Common myeloid progenitor, CD34-positive (primary cell): ENCODE measurements around the gene LAMP2.
"Not testable (repeated sequence)": the region's sequence is repeated elsewhere in the genome, so short reads cannot be mapped to it uniquely, and the experiment has no call there.

Experiments
- CTCF ChIA-PET: fragments of 350-600 bp; sonication (Branson Sonifier 250); formaldehyde crosslinking; loops from one replicate; lab custom pipeline; 2021; ENCODE audit warnings: antibody characterized with exemption; lab: Charles Lee
- POLR2A ChIA-PET: fragments of 350-600 bp; sonication (Branson Sonifier 250); formaldehyde crosslinking; loops from one replicate; lab custom pipeline; 2021; ENCODE audit warnings: antibody characterized with exemption; lab: Charles Lee
- DNase-seq, 3 donors: peaks; one replicate each; pipeline versions ENCODE4 v3.0.0 to v3.0.0-alpha.2; 2013
- H3K27ac ChIP-seq, 2 experiments: 1 replicate in 1 of 2; 2 replicates in 1 of 2; pipeline ENCODE4 v1.7.0; 2013; ENCODE audit warnings: inconsistent platforms in 2 of 2, low read length in 2 of 2, mild to moderate bottlenecking in 2 of 2, low read depth in 1 of 2, moderate library complexity in 1 of 2; ENCODE audit not compliant: severe bottlenecking in 2 of 2, insufficient read depth in 1 of 2, poor library complexity in 1 of 2
- H3K27me3 ChIP-seq, 5 experiments: replicated peaks in 2 of 5; 1 replicate in 3 of 5; 2 replicates in 2 of 5; pipeline versions ENCODE4 v1.6.1 to v1.7.0; 2013; ENCODE audit warnings: low read length in 4 of 5, mild to moderate bottlenecking in 2 of 5, moderate library complexity in 2 of 5, inconsistent platforms in 1 of 5; ENCODE audit not compliant: insufficient read depth in 5 of 5, control insufficient read depth in 4 of 5
- H3K36me3 ChIP-seq, 4 experiments: 1 replicate in 2 of 4; 2 replicates in 2 of 4; pipeline versions ENCODE4 v1.6.1 to v1.7.0; 2013; ENCODE audit warnings: low read length in 3 of 4, control low read depth in 1 of 4, mild to moderate bottlenecking in 1 of 4; ENCODE audit not compliant: control insufficient read depth in 4 of 4, insufficient read depth in 4 of 4
- H3K4me1 ChIP-seq, 4 experiments: 1 replicate in 3 of 4; 2 replicates in 1 of 4; pipeline versions ENCODE4 v1.6.1 to v1.7.1; 2013; ENCODE audit warnings: low read length in 3 of 4, mild to moderate bottlenecking in 3 of 4, control low read depth in 1 of 4, inconsistent platforms in 1 of 4, moderate library complexity in 1 of 4; ENCODE audit not compliant: control insufficient read depth in 4 of 4, insufficient read depth in 4 of 4; ENCODE audit errors: control extremely low read depth in 1 of 4
- H3K4me3 ChIP-seq, 7 experiments: 1 replicate in 4 of 7; 2 replicates in 3 of 7; pipeline versions ENCODE4 v1.5.1 to v1.7.0; 2013; ENCODE audit warnings: mild to moderate bottlenecking in 7 of 7, low read length in 6 of 7, moderate library complexity in 6 of 7, inconsistent platforms in 2 of 7, low read depth in 2 of 7, control low read depth in 1 of 7; ENCODE audit not compliant: insufficient read depth in 4 of 7, control insufficient read depth in 1 of 7; ENCODE audit errors: extremely low read depth in 1 of 7
- H3K9me3 ChIP-seq, 5 experiments: 1 replicate in 4 of 5; 2 replicates in 1 of 5; pipeline versions ENCODE4 v1.6.1 to v1.7.1; 2013; ENCODE audit warnings: low read length in 4 of 5, mild to moderate bottlenecking in 2 of 5, inconsistent platforms in 1 of 5, low read depth in 1 of 5, moderate library complexity in 1 of 5; ENCODE audit not compliant: control insufficient read depth in 4 of 5, insufficient read depth in 2 of 5; ENCODE audit errors: control extremely low read depth in 1 of 5
- WGBS: methylation state at CpG from one replicate; pipeline ENCODE4 v1.1.5; 2013; ENCODE audit not compliant: insufficient coverage; 5-methylcytosine and 5-hydroxymethylcytosine counted together

The LAMP2 gene

DNA sequence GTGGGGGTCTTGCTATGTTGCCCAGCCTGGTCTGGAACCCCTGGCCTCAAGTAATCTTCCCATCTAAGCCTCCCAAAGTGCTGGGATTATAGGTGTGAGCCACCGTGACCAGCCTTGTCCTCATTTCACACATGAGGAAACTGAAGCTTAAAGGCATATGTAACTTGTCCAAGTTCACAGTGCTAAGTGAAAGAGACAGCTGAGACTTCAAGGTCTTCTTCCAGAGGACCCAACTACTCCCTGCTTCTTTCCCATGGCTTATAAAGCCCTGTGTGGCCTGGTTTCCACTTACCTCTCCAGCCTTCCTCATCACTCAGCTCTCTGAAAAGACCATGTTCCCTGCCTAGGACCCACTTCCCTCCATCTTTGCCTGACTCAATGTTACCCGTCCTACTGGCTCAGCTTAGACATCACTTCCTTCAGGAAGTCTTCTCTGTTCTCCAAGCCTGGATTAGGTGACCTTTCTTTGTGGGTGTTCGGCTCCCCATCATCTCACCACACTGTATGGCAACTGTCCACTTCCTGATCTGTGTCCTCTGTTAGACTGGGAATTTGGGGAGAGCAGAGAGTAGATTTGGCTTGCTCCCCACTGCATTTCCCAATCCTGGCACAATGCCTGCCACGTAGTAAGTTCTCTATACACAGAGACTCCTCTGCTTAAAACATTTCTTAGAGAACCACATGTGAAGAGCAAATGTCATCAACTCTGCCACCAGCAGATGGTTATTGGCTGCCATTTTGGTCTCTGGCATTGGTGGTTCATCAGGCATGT lies 30.4 kb upstream of the LAMP2 start:
- CTCF ChIA-PET = interaction anchor here (1.0 to 1.7 kb wide), 3 partner anchors 15 to 271 kb away, joined by 3 to 5 read pairs (median 3); no protein-coding TSS in a partner anchor
- Histone ChIP-seq H3K9me3 (no peaks in the 10 kb centered on the region), H3K27ac (no peak overlapping the region), H3K4me3 (no peak overlapping the region), H3K27me3 (peaks cover 0 to 7% (median 0%) of the 10 kb centered on the region in 5 experiments), H3K4me1 (no peaks in the 10 kb centered on the region), H3K36me3 (no peaks in the 10 kb centered on the region)
- WGBS = 76% methylated on average over 3 of the region's 4 CpGs
- no peak for DNase-seq
- POLR2A ChIA-PET = no interaction called here

DNA sequence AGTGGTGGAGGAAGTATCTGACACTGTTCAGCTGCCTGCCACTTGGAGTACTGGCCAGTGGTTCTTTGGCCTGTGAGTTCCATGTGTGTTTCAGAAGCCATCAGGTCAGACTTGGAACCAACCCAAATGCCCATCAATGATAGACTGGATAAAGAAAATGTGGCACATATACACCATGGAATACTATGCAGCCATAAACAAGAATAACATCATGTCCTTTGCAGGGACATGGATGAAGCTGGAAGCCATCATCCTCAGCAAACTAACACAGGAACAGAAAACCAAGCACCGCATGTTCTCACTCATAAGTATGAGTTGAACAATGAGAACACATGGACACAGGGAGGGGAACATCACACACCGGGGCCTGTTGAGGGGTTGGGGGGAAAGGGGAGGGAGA lies 21.0 kb upstream of the LAMP2 start:
- H3K27ac ChIP-seq, H3K9me3 ChIP-seq, H3K4me3 ChIP-seq, H3K36me3 ChIP-seq, POLR2A ChIA-PET, CTCF ChIA-PET, DNase-seq: not testable (repeated sequence)
- H3K4me1 ChIP-seq = peaks cover 6 to 25% (median 15%) of the 10 kb centered on the region in 4 experiments
- no CpG with 5 or more reads among the region's 2 CpGs for WGBS
- peaks cover 0 to 17% (median 0%) of the 10 kb centered on the region in 5 experiments for H3K27me3 ChIP-seq

DNA sequence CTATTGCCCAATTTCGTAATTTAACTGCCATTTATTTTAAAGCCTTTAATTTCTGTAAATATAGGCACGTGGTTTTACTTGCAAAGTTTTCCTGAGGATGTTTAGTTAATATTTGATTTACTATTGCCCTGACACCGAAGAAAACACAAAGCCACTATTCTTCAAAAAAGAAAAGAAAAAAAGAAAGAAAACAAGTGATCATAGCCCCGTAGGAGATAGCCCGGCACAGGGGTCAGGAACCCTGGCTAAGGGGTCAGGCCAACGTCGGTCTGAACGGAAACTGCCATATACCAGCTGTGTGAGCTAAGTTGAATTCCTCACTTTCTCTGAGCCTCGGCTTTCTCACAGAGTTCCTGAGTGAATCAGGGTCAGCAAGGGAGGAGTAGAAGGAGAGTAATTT lies 17.7 kb upstream of the LAMP2 start:
- peak overlapping the region in 1 of 7 experiments; percentile 78 for H3K4me3 ChIP-seq
- peaks cover 0 to 9% (median 0%) of the 10 kb centered on the region in 5 experiments for H3K27me3 ChIP-seq
- no peaks in the 10 kb centered on the region for H3K36me3 ChIP-seq
- H3K4me1 ChIP-seq = peaks cover 6 to 27% (median 15%) of the 10 kb centered on the region in 4 experiments
- no peak overlapping the region for H3K27ac ChIP-seq
- ChIA-PET POLR2A (interaction anchor here (0.8 kb wide), 1 partner anchor 9 kb away, joined by 3 read pairs; no protein-coding TSS in a partner anchor), CTCF (interaction anchor here (0.7 to 1.4 kb wide), 6 partner anchors 9 to 300 kb away, joined by 3 to 8 read pairs (median 3); partner anchors contain the start of gene LAMP2)
- WGBS = 95% methylated on average over 4 of the region's 9 CpGs
- H3K9me3 ChIP-seq = no peaks in the 10 kb centered on the region
- no peak for DNase-seq

DNA sequence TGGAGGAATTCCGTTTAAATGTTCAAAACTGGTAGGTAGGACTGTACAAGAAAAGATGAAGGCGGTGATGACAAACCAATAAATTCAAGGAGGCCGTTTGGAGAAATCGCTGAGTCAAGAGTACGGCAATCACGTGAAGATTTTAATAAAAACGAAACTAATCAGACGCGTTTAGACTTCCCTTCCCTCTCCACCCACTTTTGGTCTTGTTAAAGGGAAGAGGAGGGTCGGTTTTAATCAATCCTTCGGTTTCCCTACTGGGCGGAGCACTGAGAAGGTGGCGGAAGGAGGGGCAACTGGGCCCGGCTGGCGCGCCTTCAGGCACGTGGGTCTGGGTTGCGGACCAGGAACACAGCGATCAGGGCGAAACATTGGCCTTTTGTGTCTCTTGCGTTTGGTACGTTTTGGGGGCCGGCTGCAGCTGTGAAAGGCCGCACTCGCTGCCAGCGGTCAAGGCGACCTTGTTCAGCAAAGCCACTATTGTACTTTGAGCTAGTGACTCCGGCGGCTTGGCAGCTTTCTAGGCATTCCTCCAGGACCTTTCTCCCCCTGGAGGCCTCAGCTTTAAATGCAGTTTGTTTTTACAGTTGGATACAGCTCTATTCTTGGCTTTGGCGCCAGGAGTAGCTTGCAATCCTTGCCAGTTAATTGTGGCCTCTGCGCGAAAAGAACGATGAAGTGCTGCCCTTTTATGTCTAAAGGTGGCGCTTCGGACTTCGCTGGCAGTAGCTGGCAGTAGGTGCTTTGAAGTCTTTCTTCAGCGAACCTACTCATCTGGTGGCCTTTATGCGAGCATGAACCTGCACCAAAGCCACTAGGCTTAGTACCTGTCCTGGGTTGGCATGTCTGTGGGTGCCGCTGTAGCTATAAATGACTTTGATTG lies 16.8 kb upstream of the LAMP2 start:
- H3K4me1 ChIP-seq = peaks cover 6 to 27% (median 15%) of the 10 kb centered on the region in 4 experiments
- POLR2A ChIA-PET = interaction anchor here (0.8 kb wide), 1 partner anchor 10 kb away, joined by 3 read pairs; no protein-coding TSS in a partner anchor
- DNase-seq = peak; percentile 87 to 94 (median 94)
- CTCF ChIA-PET = interaction anchor here (0.6 to 1.4 kb wide), 10 partner anchors 8 to 301 kb away, joined by 3 to 9 read pairs (median 3); no protein-coding TSS in a partner anchor
- H3K4me3 ChIP-seq = peak overlapping the region; percentile 49 to 78 (median 59)
- no peaks in the 10 kb centered on the region for H3K9me3 ChIP-seq
- H3K36me3 ChIP-seq = no peaks in the 10 kb centered on the region
- peak overlapping the region; percentile 75 to 87 for H3K27ac ChIP-seq
- peaks cover 0 to 6% (median 0%) of the 10 kb centered on the region in 5 experiments for H3K27me3 ChIP-seq
- WGBS = 29% methylated on average over 36 of the region's 39 CpGs

DNA sequence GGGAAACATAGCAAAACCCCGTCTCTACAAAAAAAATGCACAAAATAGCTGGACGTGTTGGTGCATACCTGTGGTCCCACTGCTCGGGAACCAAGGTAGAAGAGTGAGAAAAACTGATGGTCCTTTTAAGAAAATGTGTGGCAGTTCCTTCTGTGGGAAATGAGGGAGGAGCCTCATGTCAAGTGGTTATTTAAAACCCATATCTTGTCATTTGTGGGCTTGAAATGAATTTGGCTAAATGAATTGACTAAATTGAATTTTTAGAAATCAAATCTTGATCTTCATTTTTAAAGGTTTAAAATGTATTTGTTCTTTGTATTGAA lies 16.2 kb upstream of the LAMP2 start:
- DNase-seq = no peak
- peaks cover 6 to 27% (median 15%) of the 10 kb centered on the region in 4 experiments for H3K4me1 ChIP-seq
- peak overlapping the region in 6 of 7 experiments; percentile 1 to 78 (median 60) for H3K4me3 ChIP-seq
- CTCF ChIA-PET = interaction anchor here (1.1 kb wide), 2 partner anchors 8 to 23 kb away, joined by 4 to 9 read pairs; no protein-coding TSS in a partner anchor
- H3K36me3 ChIP-seq = no peaks in the 10 kb centered on the region
- peaks cover 0 to 8% (median 0%) of the 10 kb centered on the region in 5 experiments for H3K27me3 ChIP-seq
- H3K9me3 ChIP-seq = no peaks in the 10 kb centered on the region
- 86% methylated on average over 3 of the region's 3 CpGs for WGBS
- POLR2A ChIA-PET = no interaction called here
- H3K27ac ChIP-seq = peak overlapping the region; percentile 75 to 87

DNA sequence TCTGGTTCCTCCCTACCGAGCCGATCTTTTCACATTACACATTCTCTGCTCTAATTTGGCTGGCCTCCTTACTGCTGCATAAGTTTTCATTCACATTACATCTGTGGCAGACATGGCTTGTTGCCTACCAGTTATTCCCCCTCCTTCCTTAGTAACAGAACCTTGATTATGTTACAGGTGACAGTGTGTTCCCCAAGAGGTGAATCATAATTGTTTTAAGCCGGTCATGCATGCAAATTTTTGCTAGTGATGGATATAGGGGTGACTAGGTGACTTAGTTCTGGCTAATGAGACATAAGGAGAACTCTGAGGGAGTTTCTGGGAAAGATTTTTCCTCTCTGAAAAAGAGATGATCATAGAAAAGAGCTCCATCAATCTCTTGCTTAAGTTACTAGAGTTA lies 8.4 kb upstream of the LAMP2 start:
- no peak overlapping the region for H3K4me3 ChIP-seq
- H3K27ac ChIP-seq = no peak overlapping the region
- H3K4me1 ChIP-seq = no peaks in the 10 kb centered on the region
- H3K36me3 ChIP-seq = no peaks in the 10 kb centered on the region
- H3K9me3 ChIP-seq = no peaks in the 10 kb centered on the region
- WGBS = 62% methylated on average over 2 of the region's 3 CpGs
- ChIA-PET POLR2A (no interaction called here), CTCF (interaction anchor here (0.9 to 6.2 kb wide), 8 partner anchors 8 to 96 kb away, joined by 3 to 31 read pairs (median 4); no protein-coding TSS in a partner anchor)
- peaks cover 0 to 8% (median 0%) of the 10 kb centered on the region in 5 experiments for H3K27me3 ChIP-seq
- no peak for DNase-seq
